Measurements from ENCODE around the gene ITGA6. TPM values are rescaled to one million over a fixed set of nuclear protein-coding genes. Genes with fewer than 3 reads are reported as not detected.

ITGA6 gene
- total RNA-seq, 1 experiment from 2014 or later: 93.1 TPM

DNA sequence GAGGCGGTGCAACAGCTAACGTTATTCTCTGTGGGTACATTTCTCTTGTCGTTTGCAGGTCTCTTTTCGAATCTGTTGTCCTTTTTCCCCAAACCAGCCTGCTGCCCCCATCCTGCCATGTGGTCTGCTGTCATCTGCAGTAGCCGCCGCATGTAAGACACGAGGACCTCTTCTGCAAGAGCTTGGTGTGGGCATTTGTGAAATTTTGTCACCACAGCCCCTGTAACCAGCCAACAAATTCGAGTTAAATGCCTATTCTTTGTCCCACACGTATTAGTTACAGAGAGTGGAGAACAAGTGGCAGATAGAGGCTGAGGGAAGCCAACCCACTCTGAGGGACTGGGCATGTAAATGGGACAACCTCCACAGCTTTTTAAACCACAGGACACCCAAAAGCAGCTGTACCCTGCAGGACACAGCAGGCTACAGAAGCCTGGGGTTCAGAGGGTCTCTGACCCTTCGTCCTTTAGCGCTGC, 35.0 kb downstream of the ITGA6 start:
- peaks cover 99% of the 10 kb centered on the region for H3K79me2 ChIP-seq (ENCODE audit: insufficient read depth, low read length)
- H3K4me1 ChIP-seq (ENCODE audit: control insufficient read depth in 1 of 2, insufficient read depth in 2 of 2, low read length in 2 of 2): peaks cover 23 to 82% of the 10 kb centered on the region in 2 experiments
- ChIA-PET CTCF (interaction anchor here (0.5 to 5.0 kb wide), 23 partner anchors 10 to 349 kb away, joined by 3 to 73 read pairs (median 9); partner anchors contain the start of gene ITGA6), RAD21 (ENCODE audit: low non-redundant PET in 1 of 2, low total read pairs in 2 of 2, uncharacterized antibody in 2 of 2, unreplicated experiment in 2 of 2) (interaction anchor here (0.6 to 2.2 kb wide), 10 partner anchors 12 to 290 kb away, joined by 4 to 10 read pairs (median 8); partner anchors contain the start of gene ITGA6 (in 2 of the 2)), POLR2A (interaction anchor here (1.2 to 2.4 kb wide), 8 partner anchors 21 to 290 kb away, joined by 3 to 18 read pairs (median 6); partner anchors contain the start of gene ITGA6)
- ATAC-seq (no peak), DNase-seq (ENCODE audit: low read depth, low spot score) (no peak)
- no peak overlapping the region; the same call in 1 of the 2 replicates for H3K27ac ChIP-seq (ENCODE audit: low read depth, low read length)
- no peaks in the 10 kb centered on the region for H3K9me2 ChIP-seq (ENCODE audit: insufficient read depth)
- peak overlapping the region; percentile 28; the same call in 1 of the 2 replicates for H3K9ac ChIP-seq (ENCODE audit: low read length)
- peak overlapping the region; percentile 53 for H3K4me2 ChIP-seq (ENCODE audit: low read length)
- H3K9me3 ChIP-seq (ENCODE audit: control insufficient read depth in 1 of 2, insufficient read depth in 1 of 2, low read depth in 1 of 2, low read length in 2 of 2): no peaks in the 10 kb centered on the region
- H3K4me3 ChIP-seq (replicated peaks in 1 of 2; ENCODE audit: low read depth in 1 of 2, low read length in 2 of 2): no peak overlapping the region
- no peaks in the 10 kb centered on the region for H3K27me3 ChIP-seq (ENCODE audit: insufficient read depth, low read length)
- BruUV-seq (replicated peaks): no TSS peak
- H3K36me3 ChIP-seq (ENCODE audit: control insufficient read depth in 1 of 2, insufficient read depth in 2 of 2, low read length in 2 of 2): peaks cover 5 to 14% of the 10 kb centered on the region in 2 experiments; a peak in 2 of 4 replicates
- no peak for TF ChIP-seq EZH2phosphoT487 (IDR thresholded peaks at IDR 0.05; ENCODE audit: borderline replicate concordance)
- no peak for TF ChIP-seq EGR1 (IDR thresholded peaks at IDR 0.05; ENCODE audit: low read depth)
- no peak for TF ChIP-seq ZNF274 (IDR thresholded peaks at IDR 0.05; ENCODE audit: low read depth, low read length)
- TF ChIP-seq SIN3A (IDR thresholded peaks at IDR 0.05; ENCODE audit: low read depth): no peak
- TF ChIP-seq, protein P1, sequence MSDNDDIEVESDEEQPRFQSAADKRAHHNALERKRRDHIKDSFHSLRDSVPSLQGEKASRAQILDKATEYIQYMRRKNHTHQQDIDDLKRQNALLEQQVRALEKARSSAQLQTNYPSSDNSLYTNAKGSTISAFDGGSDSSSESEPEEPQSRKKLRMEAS (IDR thresholded peaks at IDR 0.05): no peak
- TF ChIP-seq POLR2AphosphoS5 (IDR thresholded peaks at IDR 0.05; ENCODE audit: low read depth, low read length): no peak
- no peak for TF ChIP-seq FOSL1 (IDR thresholded peaks at IDR 0.05; ENCODE audit: low read depth)
- TF ChIP-seq POLR2A (IDR thresholded peaks at IDR 0.05; ENCODE audit: borderline replicate concordance, extremely low read depth, insufficient read depth, insufficient read length): no peak
- TF ChIP-seq, protein P2, sequence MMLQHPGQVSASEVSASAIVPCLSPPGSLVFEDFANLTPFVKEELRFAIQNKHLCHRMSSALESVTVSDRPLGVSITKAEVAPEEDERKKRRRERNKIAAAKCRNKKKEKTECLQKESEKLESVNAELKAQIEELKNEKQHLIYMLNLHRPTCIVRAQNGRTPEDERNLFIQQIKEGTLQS (IDR thresholded peaks at IDR 0.05): no peak
- no peak for TF ChIP-seq SRF (IDR thresholded peaks at IDR 0.05; ENCODE audit: low read depth)
- TF ChIP-seq, protein P3, sequence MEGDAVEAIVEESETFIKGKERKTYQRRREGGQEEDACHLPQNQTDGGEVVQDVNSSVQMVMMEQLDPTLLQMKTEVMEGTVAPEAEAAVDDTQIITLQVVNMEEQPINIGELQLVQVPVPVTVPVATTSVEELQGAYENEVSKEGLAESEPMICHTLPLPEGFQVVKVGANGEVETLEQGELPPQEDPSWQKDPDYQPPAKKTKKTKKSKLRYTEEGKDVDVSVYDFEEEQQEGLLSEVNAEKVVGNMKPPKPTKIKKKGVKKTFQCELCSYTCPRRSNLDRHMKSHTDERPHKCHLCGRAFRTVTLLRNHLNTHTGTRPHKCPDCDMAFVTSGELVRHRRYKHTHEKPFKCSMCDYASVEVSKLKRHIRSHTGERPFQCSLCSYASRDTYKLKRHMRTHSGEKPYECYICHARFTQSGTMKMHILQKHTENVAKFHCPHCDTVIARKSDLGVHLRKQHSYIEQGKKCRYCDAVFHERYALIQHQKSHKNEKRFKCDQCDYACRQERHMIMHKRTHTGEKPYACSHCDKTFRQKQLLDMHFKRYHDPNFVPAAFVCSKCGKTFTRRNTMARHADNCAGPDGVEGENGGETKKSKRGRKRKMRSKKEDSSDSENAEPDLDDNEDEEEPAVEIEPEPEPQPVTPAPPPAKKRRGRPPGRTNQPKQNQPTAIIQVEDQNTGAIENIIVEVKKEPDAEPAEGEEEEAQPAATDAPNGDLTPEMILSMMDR (IDR thresholded peaks at IDR 0.05 in 2 of 3, conservative IDR thresholded peaks at IDR 0.05 in 1 of 3; ENCODE audit: borderline replicate concordance in 1 of 3, insufficient read depth in 1 of 3, low read depth in 2 of 3, low read length in 2 of 3): no peak; a peak in 1 of 6 replicates
- no peak for TF ChIP-seq ZFX (IDR thresholded peaks at IDR 0.05)
- TF ChIP-seq, protein P4, sequence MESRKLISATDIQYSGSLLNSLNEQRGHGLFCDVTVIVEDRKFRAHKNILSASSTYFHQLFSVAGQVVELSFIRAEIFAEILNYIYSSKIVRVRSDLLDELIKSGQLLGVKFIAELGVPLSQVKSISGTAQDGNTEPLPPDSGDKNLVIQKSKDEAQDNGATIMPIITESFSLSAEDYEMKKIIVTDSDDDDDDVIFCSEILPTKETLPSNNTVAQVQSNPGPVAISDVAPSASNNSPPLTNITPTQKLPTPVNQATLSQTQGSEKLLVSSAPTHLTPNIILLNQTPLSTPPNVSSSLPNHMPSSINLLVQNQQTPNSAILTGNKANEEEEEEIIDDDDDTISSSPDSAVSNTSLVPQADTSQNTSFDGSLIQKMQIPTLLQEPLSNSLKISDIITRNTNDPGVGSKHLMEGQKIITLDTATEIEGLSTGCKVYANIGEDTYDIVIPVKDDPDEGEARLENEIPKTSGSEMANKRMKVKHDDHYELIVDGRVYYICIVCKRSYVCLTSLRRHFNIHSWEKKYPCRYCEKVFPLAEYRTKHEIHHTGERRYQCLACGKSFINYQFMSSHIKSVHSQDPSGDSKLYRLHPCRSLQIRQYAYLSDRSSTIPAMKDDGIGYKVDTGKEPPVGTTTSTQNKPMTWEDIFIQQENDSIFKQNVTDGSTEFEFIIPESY (IDR thresholded peaks at IDR 0.05; ENCODE audit: extremely low read depth, insufficient replicate concordance, low read length): no peak
- TF ChIP-seq YY1 (IDR thresholded peaks at IDR 0.05; ENCODE audit: extremely low read depth, insufficient replicate concordance, low read depth, low read length): no peak
- no peaks in the 10 kb centered on the region for H4K20me1 ChIP-seq (ENCODE audit: insufficient read depth)
- intact Hi-C loops (cut with micrococcal nuclease): loop anchor here (5.0 kb wide), 1 partner anchor 360 kb away; the partner anchor contains the start of gene DLX2
- no peak overlapping the region for H2AFZ ChIP-seq (ENCODE audit: low read depth, low read length, poor library complexity, severe bottlenecking)

All from HCT116 (cell line).